Stimulated activated CD4-positive, alpha-beta T cell treated with anti-CD3 and anti-CD28 coated beads, Interleukin-12 subunit alpha, Interleukin-12 subunit beta, amount 100 ng/mL, for 4 hours (primary cell): ENCODE results near the gene CPM.

Experiments used
- DNase-seq: peaks from one replicate; pipeline ENCODE4 v3.0.0-alpha.2; 2020

The CPM gene

DNA sequence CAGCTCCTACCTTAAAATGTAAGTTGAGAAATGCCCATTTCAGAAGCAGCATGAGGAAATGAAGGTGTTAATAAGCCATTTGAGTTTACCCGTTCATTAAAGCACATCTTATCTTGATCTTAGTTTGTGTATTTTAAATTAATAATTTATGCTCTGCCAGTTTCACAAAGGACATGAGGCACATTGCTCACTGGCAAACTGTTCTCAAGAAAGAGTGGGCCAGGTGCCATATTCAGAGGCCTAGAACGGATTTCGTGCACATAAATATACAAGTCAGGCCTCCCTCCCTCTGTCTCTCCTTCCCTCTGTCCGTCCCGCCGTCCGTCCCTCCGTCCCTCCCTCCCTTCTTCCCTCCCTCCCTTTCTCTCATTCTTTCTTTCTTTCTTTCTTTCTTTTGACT lies 29.5 kb downstream of the CPM start:
- no peak for DNase-seq

GRCh38 chr12:68901551-68901950 lies 31.4 kb downstream of the CPM start:
- no peak for DNase-seq

GRCh38 chr12:68901145-68901544 lies 31.8 kb downstream of the CPM start:
- DNase-seq: no peak

- DNase-seq: no peak
Measured at GRCh38 chr12:68900241-68900640, 32.7 kb downstream of the CPM start.

- DNase-seq: no peak
Measured at GRCh38 chr12:68899251-68899771, 33.7 kb downstream of the CPM start.

- no peak for DNase-seq
Measured at GRCh38 chr12:68896881-68897540, 36.0 kb downstream of the CPM start.

- DNase-seq: no peak
Measured at GRCh38 chr12:68894276-68894855, 38.6 kb downstream of the CPM start.

- no peak for DNase-seq
Measured at GRCh38 chr12:68893741-68894140, 39.2 kb downstream of the CPM start.

GRCh38 chr12:68893201-68893600 lies 39.8 kb downstream of the CPM start:
- DNase-seq: no peak

GRCh38 chr12:68891141-68891540 lies 41.8 kb downstream of the CPM start:
- DNase-seq: no peak

- no peak for DNase-seq
Measured at GRCh38 chr12:68890701-68891113, 42.3 kb downstream of the CPM start.

GRCh38 chr12:68888243-68888642 lies 44.7 kb downstream of the CPM start:
- no peak for DNase-seq

- DNase-seq: no peak
Measured at GRCh38 chr12:68887641-68888040, 45.3 kb downstream of the CPM start.

- no peak for DNase-seq
Measured at GRCh38 chr12:68886636-68887572, 46.1 kb downstream of the CPM start.

DNA sequence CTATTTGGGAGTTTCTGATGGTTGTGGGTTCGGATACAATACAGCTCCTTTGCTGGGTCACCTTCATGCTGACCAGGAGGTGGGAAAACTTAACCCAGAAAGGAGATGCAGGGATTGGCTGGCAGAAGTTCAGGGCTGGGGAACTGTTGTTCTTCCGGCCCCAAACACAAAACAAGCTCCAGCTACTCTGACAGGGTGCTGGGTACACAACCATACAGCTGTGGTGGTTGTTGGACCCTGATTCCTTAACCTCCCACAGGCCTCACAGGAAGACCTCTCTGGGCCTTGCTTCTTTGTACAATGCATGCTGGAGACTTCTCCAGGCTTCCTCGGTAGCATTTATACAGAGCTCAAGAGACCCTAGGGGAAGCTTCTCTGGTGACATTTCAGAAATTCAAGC lies 47.6 kb downstream of the CPM start:
- DNase-seq: no peak

- DNase-seq: no peak
Measured at GRCh38 chr12:68884251-68884650, 48.7 kb downstream of the CPM start.

- no peak for DNase-seq
Measured at GRCh38 chr12:68883151-68883550, 49.8 kb downstream of the CPM start.

DNA sequence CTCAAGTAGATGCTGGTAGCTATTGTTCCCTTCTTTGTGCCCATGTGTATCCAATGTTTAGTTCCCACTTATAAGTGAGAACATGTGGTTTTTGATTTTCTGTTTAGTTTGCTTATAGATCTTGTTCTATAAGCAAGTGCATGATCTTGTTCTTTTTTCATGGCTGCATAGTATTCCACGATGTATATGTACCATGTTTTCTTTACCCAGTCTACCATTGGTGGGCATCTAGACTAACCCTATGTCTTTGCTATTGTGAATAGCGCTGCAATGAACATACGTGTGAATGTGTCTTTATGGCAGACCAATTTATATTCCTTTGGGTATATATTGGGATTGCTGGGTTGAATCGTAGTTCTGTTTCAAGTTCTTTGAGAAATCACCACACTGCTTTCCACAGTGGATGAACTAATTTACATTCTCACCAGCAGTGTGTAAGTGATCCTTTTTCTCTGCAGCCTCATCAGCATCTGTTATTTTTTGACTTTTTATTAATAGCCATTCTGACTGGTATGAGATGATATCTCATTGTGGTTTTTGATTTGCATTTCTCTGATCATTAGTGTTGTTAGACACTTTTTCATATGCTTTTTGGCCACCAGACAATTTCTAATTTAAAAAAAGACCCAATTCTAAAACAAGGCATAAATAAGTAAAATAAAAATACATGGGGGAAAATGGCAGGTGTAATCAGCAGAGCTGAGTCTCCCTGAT lies 50.6 kb downstream of the CPM start:
- DNase-seq: no peak

GRCh38 chr12:68880660-68881325 lies 52.2 kb downstream of the CPM start:
- no peak for DNase-seq

GRCh38 chr12:68878846-68879245 lies 54.1 kb downstream of the CPM start:
- no peak for DNase-seq

DNA sequence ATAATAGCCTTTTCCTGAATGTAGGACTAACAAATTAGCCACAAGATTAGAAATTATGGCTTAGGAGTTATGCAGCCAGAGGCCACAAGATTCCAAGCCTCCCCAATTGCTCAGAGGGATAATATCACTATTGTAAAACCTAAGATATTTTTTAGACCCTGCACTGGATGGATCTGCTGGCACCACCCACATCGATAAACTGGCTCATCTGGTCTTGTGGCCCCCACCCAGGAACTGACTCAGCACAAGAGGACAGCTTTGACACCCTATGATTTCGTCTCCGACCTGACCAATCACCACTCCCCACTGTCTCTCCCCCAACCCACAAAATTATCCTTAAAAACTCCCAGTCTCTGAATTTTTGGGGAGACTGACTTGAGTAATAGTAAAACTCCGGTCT lies 54.7 kb downstream of the CPM start:
- DNase-seq: no peak

GRCh38 chr12:68877583-68877982 lies 55.4 kb downstream of the CPM start:
- DNase-seq: no peak
